Epithelial cell of proximal tubule (primary cell): ENCODE data around the gene AVPI1. TPM values are rescaled to one million over a fixed set of nuclear protein-coding genes. Genes with fewer than 3 reads are reported as not detected.
A peak's percentile ranks its signal among the peaks of the same experiment; 100 is the strongest.

Experiments
- DNase-seq: peaks from one replicate; pipeline ENCODE4 v3.0.0-alpha.2; 2011; ENCODE audit warnings: low read depth
- H3K4me3 ChIP-seq: 2 replicates; pipeline ENCODE4 v1.5.1; 2011; ENCODE audit warnings: low read depth, mild to moderate bottlenecking, low read length
- CTCF ChIP-seq: conservative IDR thresholded peaks from 2 replicates; pipeline ENCODE4 v1.5.1; 2012; ENCODE audit warnings: low read depth, mild to moderate bottlenecking, low read length
- total RNA-seq: library from RNA; depleted of rRNA; stranded (reverse); fragments of >200 nt; gene quantifications from 2 replicates; pipeline ENCODE4 v1.2.3, GENCODE V29; 2015

The AVPI1 gene
- total RNA-seq, 1 donor from 2014 or later = 6.5 TPM

GRCh38 chr10:97711640-97712572 lies 24.9 kb upstream of the AVPI1 start:
- no peak for TF ChIP-seq CTCF
- H3K4me3 ChIP-seq = no peak overlapping the region
- DNase-seq = no peak

GRCh38 chr10:97708976-97709946 lies 22.2 kb upstream of the AVPI1 start:
- no peak for DNase-seq
- H3K4me3 ChIP-seq = no peak overlapping the region
- peak; percentile 75 for TF ChIP-seq CTCF

GRCh38 chr10:97708167-97708566 lies 21.1 kb upstream of the AVPI1 start:
- DNase-seq = no peak
- no peak overlapping the region for H3K4me3 ChIP-seq
- TF ChIP-seq CTCF = no peak

GRCh38 chr10:97707134-97707861 lies 20.3 kb upstream of the AVPI1 start:
- no peak for TF ChIP-seq CTCF
- DNase-seq = no peak
- H3K4me3 ChIP-seq = no peak overlapping the region

- no peak overlapping the region for H3K4me3 ChIP-seq
- no peak for DNase-seq
- no peak for TF ChIP-seq CTCF
Observed at GRCh38 chr10:97705006-97705670, 18.1 kb upstream of the AVPI1 start.

- no peak for DNase-seq
- H3K4me3 ChIP-seq = no peak overlapping the region
- TF ChIP-seq CTCF = no peak
Observed at GRCh38 chr10:97704341-97704740, 17.3 kb upstream of the AVPI1 start.
